Ishikawa (cell line): ENCODE data around the gene CDCP2.

Experiments
- CEBPB ChIP-seq: IDR thresholded peaks from 2 replicates; pipeline ENCODE4 v1.6.1; 2012
- CREB1 ChIP-seq: IDR thresholded peaks from 2 replicates; pipeline ENCODE4 v1.6.1; 2012; ENCODE audit warnings: low read depth
- EGR1 ChIP-seq: IDR thresholded peaks from 2 replicates; pipeline ENCODE4 v1.6.1; 2012
- EP300 ChIP-seq: IDR thresholded peaks from 2 replicates; pipeline ENCODE4 v1.6.1; 2012; ENCODE audit warnings: borderline replicate concordance
- FOXM1 ChIP-seq: IDR thresholded peaks from 2 replicates; pipeline ENCODE4 v1.6.1; 2012; ENCODE audit warnings: low read depth, borderline replicate concordance
- NFIC ChIP-seq: IDR thresholded peaks from 2 replicates; pipeline ENCODE4 v1.6.1; 2012
- RAD21 ChIP-seq: IDR thresholded peaks from 2 replicates; pipeline ENCODE4 v1.6.1; 2012; ENCODE audit warnings: low read depth
- TAF1 ChIP-seq: IDR thresholded peaks from 2 replicates; pipeline ENCODE4 v1.6.1; 2012; ENCODE audit warnings: low read depth, mild to moderate bottlenecking
- TCF12 ChIP-seq: IDR thresholded peaks from 2 replicates; pipeline ENCODE4 v1.6.1; 2012; ENCODE audit warnings: low read depth
- TEAD4 ChIP-seq: IDR thresholded peaks from 2 replicates; pipeline ENCODE4 v1.6.1; 2012
- YY1 ChIP-seq: IDR thresholded peaks from 2 replicates; pipeline ENCODE4 v1.6.1; 2012; ENCODE audit warnings: low read depth
- ZBTB7A ChIP-seq: IDR thresholded peaks from 2 replicates; pipeline ENCODE4 v1.6.1; 2012; ENCODE audit warnings: low read depth
- TF ChIP-seq, protein P1 (sequence below): IDR thresholded peaks from 2 replicates; pipeline ENCODE4 v1.6.1; 2012
- TF ChIP-seq, protein P2 (sequence below): IDR thresholded peaks from 2 replicates; pipeline ENCODE4 v1.6.1; 2012; ENCODE audit warnings: low read depth, mild to moderate bottlenecking
- TF ChIP-seq, protein P3 (sequence below): IDR thresholded peaks from 2 replicates; pipeline ENCODE4 v1.6.1; 2012

CDCP2 gene

DNA sequence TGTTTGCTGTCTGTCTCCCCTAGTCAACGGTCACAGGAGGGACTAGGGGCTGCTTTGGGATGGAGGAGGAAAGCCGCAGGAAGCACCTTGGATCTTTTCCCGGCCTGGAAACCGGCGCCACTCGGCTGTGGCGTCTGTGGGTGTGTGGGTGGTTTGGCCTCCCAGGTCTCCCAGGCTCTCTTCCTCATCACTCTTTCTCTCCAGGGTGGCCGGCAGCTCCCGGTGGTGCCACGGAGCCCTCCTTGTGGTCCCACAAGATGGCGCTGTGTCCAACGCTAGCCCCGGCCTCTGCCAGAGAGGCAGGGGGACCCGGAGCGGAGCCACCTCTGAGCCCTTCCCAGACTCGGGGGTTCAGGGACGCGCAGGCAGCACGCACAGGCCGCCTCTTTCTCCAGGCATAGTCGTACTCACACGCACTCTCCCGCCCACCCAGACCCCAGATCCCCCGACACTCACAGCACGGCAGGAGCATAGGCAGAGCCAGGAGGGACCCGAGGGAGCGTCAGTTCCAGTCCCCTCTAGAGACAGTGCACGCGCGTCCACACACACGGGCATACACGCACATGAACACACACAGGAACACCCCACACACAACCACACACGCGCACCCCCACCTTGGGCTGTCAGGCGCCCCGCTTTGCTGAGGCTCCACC is 31.2 kb downstream of the CDCP2 start:
- TF ChIP-seq EGR1, result peak; percentile 67
- TF ChIP-seq, protein P1, sequence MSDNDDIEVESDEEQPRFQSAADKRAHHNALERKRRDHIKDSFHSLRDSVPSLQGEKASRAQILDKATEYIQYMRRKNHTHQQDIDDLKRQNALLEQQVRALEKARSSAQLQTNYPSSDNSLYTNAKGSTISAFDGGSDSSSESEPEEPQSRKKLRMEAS, result peak; percentile 37; the same call in 1 of the 2 replicates
- no peak for TF ChIP-seq TEAD4
- TF ChIP-seq RAD21, result peak; percentile 87
- peak; percentile 41; the same call in 1 of the 2 replicates for TF ChIP-seq ZBTB7A

DNA sequence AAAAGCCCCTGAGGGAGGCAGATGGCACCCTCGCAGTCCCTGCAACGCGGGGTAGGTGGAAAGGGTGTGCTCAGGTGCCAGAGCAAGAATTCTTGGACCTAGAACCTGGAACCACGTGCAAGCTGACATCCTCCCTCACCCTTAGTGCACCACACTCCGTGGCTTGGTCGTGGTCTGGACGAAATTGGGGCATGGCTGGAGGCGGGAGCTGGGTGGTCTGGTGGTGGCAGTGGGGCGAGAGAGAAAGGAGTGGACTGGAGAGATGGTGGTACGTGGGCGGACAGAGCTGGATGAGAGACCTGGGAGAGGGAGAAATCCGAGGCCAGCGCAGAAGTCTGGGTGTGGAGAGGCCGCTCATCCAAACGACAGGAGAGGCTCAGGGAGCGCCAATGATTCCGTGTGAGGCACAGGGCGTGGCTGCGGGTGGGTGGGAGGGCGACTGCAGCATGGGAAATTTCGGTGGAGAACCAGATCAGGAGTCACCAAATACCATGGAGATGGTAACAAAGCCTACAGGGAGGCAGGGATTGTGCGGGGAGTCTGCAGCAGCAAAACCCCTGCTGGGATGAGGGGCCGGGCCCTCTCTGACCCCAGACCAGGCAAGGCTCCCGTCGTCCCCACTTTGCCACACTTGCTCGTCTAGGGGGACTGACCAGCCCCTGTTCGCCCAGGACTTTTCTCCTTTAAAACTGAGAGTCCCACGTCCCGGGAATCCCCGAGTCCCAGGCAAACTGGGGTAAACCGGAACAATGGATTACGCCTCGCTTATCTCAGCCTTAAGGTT is 31.9 kb downstream of the CDCP2 start:
- TF ChIP-seq TAF1, result no peak
- TF ChIP-seq, protein P2, sequence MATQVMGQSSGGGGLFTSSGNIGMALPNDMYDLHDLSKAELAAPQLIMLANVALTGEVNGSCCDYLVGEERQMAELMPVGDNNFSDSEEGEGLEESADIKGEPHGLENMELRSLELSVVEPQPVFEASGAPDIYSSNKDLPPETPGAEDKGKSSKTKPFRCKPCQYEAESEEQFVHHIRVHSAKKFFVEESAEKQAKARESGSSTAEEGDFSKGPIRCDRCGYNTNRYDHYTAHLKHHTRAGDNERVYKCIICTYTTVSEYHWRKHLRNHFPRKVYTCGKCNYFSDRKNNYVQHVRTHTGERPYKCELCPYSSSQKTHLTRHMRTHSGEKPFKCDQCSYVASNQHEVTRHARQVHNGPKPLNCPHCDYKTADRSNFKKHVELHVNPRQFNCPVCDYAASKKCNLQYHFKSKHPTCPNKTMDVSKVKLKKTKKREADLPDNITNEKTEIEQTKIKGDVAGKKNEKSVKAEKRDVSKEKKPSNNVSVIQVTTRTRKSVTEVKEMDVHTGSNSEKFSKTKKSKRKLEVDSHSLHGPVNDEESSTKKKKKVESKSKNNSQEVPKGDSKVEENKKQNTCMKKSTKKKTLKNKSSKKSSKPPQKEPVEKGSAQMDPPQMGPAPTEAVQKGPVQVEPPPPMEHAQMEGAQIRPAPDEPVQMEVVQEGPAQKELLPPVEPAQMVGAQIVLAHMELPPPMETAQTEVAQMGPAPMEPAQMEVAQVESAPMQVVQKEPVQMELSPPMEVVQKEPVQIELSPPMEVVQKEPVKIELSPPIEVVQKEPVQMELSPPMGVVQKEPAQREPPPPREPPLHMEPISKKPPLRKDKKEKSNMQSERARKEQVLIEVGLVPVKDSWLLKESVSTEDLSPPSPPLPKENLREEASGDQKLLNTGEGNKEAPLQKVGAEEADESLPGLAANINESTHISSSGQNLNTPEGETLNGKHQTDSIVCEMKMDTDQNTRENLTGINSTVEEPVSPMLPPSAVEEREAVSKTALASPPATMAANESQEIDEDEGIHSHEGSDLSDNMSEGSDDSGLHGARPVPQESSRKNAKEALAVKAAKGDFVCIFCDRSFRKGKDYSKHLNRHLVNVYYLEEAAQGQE, result no peak
- no peak for TF ChIP-seq EP300
- no peak for TF ChIP-seq RAD21
- TF ChIP-seq NFIC, result no peak
- no peak for TF ChIP-seq CEBPB
- no peak for TF ChIP-seq ZBTB7A
- TF ChIP-seq EGR1, result no peak
- no peak for TF ChIP-seq YY1
- no peak for TF ChIP-seq TEAD4
- TF ChIP-seq, protein P1, result no peak
- TF ChIP-seq, protein P3, sequence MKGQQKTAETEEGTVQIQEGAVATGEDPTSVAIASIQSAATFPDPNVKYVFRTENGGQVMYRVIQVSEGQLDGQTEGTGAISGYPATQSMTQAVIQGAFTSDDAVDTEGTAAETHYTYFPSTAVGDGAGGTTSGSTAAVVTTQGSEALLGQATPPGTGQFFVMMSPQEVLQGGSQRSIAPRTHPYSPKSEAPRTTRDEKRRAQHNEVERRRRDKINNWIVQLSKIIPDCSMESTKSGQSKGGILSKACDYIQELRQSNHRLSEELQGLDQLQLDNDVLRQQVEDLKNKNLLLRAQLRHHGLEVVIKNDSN, result no peak
- TF ChIP-seq CREB1, result no peak
- TF ChIP-seq TCF12, result no peak
- no peak for TF ChIP-seq FOXM1

DNA sequence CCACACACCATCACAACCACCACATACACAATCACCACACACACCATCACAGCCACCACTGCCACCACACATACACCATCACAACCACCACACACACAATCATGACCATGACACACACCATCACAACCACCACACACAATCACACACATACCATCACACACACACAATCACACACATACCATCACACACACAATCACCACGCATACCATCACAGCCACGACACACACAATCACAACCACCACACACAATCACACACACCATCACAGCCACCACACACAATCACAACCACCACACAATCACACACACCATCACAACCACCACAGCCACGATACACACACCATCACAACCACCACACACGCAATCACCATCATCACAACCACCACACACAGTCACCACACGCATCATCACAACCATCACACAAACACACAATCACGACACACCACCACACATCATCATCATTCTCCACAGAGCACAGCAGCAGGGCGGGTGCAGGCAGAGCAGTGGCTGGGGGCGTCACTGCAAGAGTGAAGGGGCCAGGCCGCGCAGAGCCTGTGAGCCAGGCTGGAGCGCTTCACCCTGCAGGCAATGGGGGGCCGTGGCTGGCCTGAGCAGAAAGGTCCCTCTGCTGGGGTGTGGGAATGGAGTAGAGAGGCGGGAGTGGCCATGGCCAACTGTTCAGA is 32.6 kb downstream of the CDCP2 start:
- TF ChIP-seq NFIC (no peak), ZBTB7A (no peak), TCF12 (no peak), EP300 (no peak), YY1 (no peak), FOXM1 (no peak), EGR1 (no peak), CEBPB (no peak), TAF1 (no peak), CREB1 (no peak), TEAD4 (no peak), RAD21 (no peak)
- TF ChIP-seq, protein P1, result no peak
- TF ChIP-seq, protein P3, result no peak
- TF ChIP-seq, protein P2, result no peak

DNA sequence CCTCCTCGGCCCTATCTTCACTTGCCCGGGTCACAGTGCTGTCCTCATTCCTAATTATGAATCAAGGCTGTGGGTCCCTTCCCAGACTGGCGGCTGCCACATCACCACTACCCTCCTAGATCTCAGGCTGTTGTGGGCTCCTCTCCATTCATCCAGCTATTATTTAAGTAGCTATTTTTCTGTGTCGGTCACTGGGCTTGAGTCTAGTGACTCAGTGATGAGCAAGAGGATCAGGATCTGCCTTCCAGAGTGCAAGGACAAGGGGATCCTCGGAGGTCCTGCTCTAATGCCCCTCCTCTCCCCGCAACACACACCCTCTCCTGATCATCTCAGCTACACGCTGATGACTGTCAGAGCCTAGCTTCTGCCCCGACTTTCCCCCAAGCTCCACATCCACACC is 34.1 kb downstream of the CDCP2 start:
- TF ChIP-seq NFIC (no peak), EP300 (no peak), FOXM1 (no peak), EGR1 (no peak), TEAD4 (no peak), RAD21 (no peak), CREB1 (no peak)
- TF ChIP-seq, protein P1, result no peak
